Cardiac muscle cell (in vitro differentiated cells and primary cell): ENCODE measurements around the gene ERC1. TPM values are rescaled to one million over a fixed set of nuclear protein-coding genes. Genes with fewer than 3 reads are reported as not detected.

Experiments used
- DNase-seq, 2 donors: peaks; one replicate each; pipeline versions ENCODE4 v3.0.0 to v3.0.0-alpha.2; 2010 to 2017; ENCODE audit warnings: low read depth in 1 of 2, low spot score in 1 of 2
- H3K27ac ChIP-seq: fragments of 200-600 bp; sonication (generic); 2 replicates; pipeline ENCODE4 v1.5.1; 2016
- H3K27me3 ChIP-seq: fragments of 200-600 bp; sonication (generic); 2 replicates; pipeline ENCODE4 v1.6.0; 2016; ENCODE audit warnings: control low read depth
- H3K36me3 ChIP-seq: fragments of 200-600 bp; sonication (generic); 2 replicates; pipeline ENCODE4 v1.5.1; 2016; ENCODE audit warnings: control low read depth
- H3K4me1 ChIP-seq: fragments of 200-600 bp; sonication (generic); 2 replicates; pipeline ENCODE4 v1.8.1; 2017; ENCODE audit warnings: low read depth, mild to moderate bottlenecking, mixed run types
- H3K4me3 ChIP-seq: fragments of 200-600 bp; sonication (generic); 2 replicates; pipeline ENCODE4 v1.5.1; 2016; ENCODE audit warnings: mild to moderate bottlenecking
- H3K9me3 ChIP-seq: fragments of 200-600 bp; sonication (generic); 2 replicates; pipeline ENCODE4 v1.5.1; 2017; ENCODE audit warnings: low read depth, mild to moderate bottlenecking, control low read depth
- polyA plus RNA-seq: library from polyadenylated mRNA; unstranded; fragments of >200 nt; fragmentation: Nextera tagmentation; extraction: Ambion mirVana; gene quantifications from 2 replicates; pipeline ENCODE4 v1.2.1, GENCODE V29; 2016
- total RNA-seq: library from RNA; depleted of rRNA; stranded (reverse); fragments of >200 nt; gene quantifications from 2 replicates; pipeline ENCODE4 v1.2.3, GENCODE V29; 2016
- TF ChIP-seq, protein P1 (sequence below): IDR thresholded peaks from 2 replicates; pipeline ENCODE4 v1.5.1; 2012; ENCODE audit warnings: low read depth, mild to moderate bottlenecking, low read length

ERC1 gene
- total and polyA plus RNA-seq, 2 experiments from 2014 or later: 34.1 to 46.3 TPM

DNA sequence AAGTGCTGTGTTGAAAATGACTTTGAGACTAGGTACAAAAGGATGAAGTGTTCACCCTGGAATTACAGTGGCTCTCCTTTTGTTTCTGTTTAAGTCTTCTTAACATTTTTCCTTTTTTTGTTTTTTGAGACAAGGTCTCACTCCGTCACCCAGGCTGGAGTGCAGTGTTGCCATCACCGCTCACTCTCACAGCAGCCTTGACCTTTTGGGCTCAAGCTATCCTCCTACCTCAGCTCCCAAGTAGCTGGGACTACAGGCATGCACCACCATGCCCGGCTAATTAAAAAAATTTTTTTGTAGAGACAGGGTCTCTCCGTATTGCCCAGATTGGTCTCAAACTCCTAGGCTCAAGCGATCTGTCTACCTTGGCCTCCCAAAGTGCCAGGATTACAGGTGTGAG lies 20.1 kb downstream of the ERC1 start:
- no peak for DNase-seq
- no peaks in the 10 kb centered on the region for H3K27me3 ChIP-seq
- TF ChIP-seq, protein P1, sequence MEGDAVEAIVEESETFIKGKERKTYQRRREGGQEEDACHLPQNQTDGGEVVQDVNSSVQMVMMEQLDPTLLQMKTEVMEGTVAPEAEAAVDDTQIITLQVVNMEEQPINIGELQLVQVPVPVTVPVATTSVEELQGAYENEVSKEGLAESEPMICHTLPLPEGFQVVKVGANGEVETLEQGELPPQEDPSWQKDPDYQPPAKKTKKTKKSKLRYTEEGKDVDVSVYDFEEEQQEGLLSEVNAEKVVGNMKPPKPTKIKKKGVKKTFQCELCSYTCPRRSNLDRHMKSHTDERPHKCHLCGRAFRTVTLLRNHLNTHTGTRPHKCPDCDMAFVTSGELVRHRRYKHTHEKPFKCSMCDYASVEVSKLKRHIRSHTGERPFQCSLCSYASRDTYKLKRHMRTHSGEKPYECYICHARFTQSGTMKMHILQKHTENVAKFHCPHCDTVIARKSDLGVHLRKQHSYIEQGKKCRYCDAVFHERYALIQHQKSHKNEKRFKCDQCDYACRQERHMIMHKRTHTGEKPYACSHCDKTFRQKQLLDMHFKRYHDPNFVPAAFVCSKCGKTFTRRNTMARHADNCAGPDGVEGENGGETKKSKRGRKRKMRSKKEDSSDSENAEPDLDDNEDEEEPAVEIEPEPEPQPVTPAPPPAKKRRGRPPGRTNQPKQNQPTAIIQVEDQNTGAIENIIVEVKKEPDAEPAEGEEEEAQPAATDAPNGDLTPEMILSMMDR: no peak

DNA sequence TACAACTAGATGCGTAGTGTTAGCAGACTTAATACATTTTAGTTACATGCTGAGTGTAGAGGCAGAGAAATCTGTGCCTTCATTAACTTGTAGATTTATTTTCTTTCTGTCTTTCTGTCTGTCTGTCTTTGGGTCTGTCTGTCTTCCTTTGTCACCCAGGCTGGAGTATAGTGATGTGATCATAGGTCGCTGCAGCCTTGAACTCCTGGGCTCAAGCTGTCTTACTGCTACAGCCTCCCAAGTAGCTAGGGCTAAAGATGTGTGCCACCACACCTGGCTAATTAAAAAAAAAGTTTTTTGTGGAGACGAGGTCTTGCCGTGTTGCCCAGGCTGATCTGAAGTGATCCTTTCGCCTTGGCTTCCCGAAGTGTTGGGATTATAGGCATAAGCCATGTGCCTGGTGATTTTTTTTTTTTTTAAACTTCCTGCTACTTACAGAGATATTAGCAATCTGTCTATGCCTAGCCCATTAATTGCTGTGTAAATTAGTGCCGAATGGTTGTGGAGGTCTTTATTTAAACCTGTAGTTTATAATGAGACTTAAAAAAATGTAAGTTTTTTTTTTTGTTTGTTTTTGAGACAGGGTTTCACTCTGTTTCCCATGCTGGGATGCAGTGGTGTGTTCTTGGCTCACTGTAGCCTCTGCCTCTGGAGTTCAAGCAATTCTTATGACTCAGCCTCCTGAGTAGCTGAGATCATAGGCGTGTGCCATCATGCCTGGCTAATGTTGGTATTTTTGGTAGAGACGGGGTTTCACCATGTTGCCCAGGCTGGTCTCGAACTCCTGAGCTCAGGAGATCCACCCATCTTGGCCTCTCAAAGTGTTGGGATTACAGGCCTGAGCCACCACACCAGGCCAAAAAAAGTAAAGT lies 22.8 kb downstream of the ERC1 start:
- H3K9me3 ChIP-seq: no peaks in the 10 kb centered on the region
- no peaks in the 10 kb centered on the region for H3K36me3 ChIP-seq
- TF ChIP-seq, protein P1: no peak
- H3K4me3 ChIP-seq: no peak overlapping the region
- H3K27me3 ChIP-seq: no peaks in the 10 kb centered on the region
- H3K4me1 ChIP-seq: no peaks in the 10 kb centered on the region
- no peak overlapping the region for H3K27ac ChIP-seq
- DNase-seq: peak in 1 of 2 donors; percentile 71

More for the DNA sequence above, 20.1 kb downstream of the ERC1 start:
- Histone ChIP-seq H3K36me3 (peaks cover 2% of the 10 kb centered on the region), H3K9me3 (no peaks in the 10 kb centered on the region), H3K27ac (no peak overlapping the region), H3K4me3 (no peak overlapping the region), H3K4me1 (no peaks in the 10 kb centered on the region)

DNA sequence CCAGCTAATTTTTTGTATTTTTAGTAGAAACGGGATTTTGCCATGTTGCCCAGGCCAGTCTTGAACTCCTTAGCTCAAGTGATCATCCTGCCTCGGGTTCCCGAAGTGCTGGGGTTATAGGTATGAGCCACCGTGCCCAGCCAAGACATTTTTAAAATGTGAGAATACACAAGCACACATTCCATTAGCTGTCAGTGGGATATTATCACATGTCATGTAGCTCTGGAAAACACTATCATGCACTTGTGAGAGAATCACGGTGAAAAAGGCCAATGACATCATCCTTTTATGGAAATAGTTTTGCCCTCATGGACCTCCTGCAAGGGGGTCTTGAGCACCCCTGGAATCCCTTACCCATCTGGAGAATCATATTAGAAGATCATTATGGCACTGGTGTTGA lies 28.3 kb downstream of the ERC1 start:
- Histone ChIP-seq H3K4me3 (no peak overlapping the region), H3K36me3 (no peaks in the 10 kb centered on the region), H3K27me3 (no peaks in the 10 kb centered on the region), H3K9me3 (no peaks in the 10 kb centered on the region), H3K27ac (no peak overlapping the region), H3K4me1 (no peaks in the 10 kb centered on the region)
- TF ChIP-seq, protein P1: no peak
- no peak for DNase-seq

DNA sequence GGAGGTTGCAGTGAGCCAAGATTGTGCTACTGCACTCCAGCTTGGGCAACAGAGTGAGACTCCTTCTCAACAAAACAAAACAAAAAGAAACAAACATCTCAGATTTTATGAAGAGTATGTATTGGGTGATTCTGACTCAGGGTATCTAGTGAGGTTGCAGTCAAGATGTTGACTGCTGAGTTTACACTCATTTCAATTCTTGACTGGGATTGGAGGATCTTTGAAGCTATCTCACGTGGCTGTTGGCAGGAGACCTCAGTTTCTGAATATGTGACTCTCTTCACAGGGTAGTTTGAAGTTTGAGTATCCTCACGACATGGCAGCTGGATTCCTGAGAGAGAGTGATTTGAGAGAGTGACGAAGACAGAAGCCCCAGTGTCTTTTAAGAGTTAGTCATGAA lies 29.4 kb downstream of the ERC1 start:
- Histone ChIP-seq H3K27ac (no peak overlapping the region), H3K36me3 (no peaks in the 10 kb centered on the region), H3K4me1 (no peaks in the 10 kb centered on the region), H3K9me3 (no peaks in the 10 kb centered on the region), H3K27me3 (no peaks in the 10 kb centered on the region), H3K4me3 (no peak overlapping the region)
- TF ChIP-seq, protein P1: no peak
- DNase-seq: no peak

DNA sequence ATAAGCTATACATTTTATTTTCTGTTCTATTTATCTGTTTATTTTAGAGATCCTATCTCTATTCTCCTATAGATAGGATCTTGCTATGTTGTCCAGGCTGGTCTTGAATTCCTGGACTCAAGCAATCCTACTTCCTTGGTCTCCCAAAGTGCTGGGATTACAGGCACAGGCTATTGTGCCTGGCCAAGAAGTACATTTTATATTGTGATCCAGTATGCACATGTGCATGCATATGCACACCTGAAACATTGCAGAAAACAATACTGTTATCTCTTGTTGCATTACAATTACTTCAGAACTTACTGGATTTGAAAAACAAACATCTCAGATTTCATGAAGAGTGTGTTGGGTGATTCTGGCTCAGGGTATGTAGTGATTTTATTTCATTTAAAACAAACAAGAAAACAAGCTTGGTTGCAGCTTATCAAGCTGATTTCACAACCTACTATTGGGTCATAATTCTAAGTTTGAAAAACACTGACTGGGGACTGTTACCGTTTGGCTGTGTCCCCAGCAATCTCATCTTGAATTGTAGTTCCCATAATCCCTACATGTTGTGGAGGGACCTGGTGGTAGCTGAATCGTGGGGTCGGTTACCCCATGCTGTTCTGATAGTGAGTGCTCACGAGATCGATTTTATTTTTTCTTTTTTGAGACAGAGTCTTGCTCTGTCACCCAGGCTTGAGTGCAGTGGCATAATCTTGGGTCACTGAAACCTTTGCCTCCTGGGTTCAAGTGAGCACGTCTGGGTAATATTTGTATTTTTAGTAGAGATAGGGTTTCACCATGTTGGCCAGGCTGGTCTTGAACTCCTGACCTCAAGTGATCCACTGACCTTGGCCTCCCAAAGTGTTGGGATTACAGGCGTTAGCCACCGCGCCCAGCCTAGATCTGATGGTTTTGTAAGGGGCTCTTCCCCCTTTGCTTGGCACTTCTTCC lies 31.3 kb downstream of the ERC1 start:
- H3K27ac ChIP-seq: no peak overlapping the region
- no peaks in the 10 kb centered on the region for H3K36me3 ChIP-seq
- TF ChIP-seq, protein P1: no peak
- no peaks in the 10 kb centered on the region for H3K27me3 ChIP-seq
- no peak overlapping the region for H3K4me3 ChIP-seq
- DNase-seq: peak in 1 of 2 donors; percentile 20
- H3K9me3 ChIP-seq: no peaks in the 10 kb centered on the region
- no peaks in the 10 kb centered on the region for H3K4me1 ChIP-seq
